ENCODE measurements around the gene PACS2.

PACS2 gene

GRCh38 chr14:105363847-105364708 is 49.5 kb downstream of the PACS2 start:
- peaks cover 3% of the 10 kb centered on the region for H3K27me3 ChIP-seq (ENCODE audit: insufficient read depth, poor library complexity, severe bottlenecking)
- TF ChIP-seq POLR2AphosphoS5 (IDR thresholded peaks at IDR 0.05; ENCODE audit: low read depth) (no peak), CTCF (IDR thresholded peaks at IDR 0.05; ENCODE audit: insufficient read depth, low read length) (no peak)
- H3K27ac ChIP-seq (replicated peaks), result no peak overlapping the region
- H3K4me3 ChIP-seq (replicated peaks; ENCODE audit: insufficient read depth, low read length), result no peak overlapping the region
- DNase-seq (ENCODE audit: low read depth in 1 of 2, low spot score in 1 of 2), result no peak

- TF ChIP-seq CTCF (IDR thresholded peaks at IDR 0.05; ENCODE audit: insufficient read depth, low read length) (no peak), POLR2AphosphoS5 (IDR thresholded peaks at IDR 0.05; ENCODE audit: low read depth) (no peak), SPI1 (IDR thresholded peaks at IDR 0.05; ENCODE audit: borderline replicate concordance, low read depth) (no peak), REST (IDR thresholded peaks at IDR 0.05; ENCODE audit: insufficient replicate concordance, low read depth) (no peak), GABPA (IDR thresholded peaks at IDR 0.05; ENCODE audit: low read depth) (no peak)
- H3K4me3 ChIP-seq (replicated peaks; ENCODE audit: insufficient read depth, low read length), result no peak overlapping the region
- H3K27ac ChIP-seq (replicated peaks), result no peak overlapping the region
- peaks cover 3% of the 10 kb centered on the region for H3K27me3 ChIP-seq (ENCODE audit: insufficient read depth, poor library complexity, severe bottlenecking)
- no peak for DNase-seq (ENCODE audit: low read depth in 1 of 2, low spot score in 1 of 2)
Observed at GRCh38 chr14:105365101-105365500, 50.6 kb downstream of the PACS2 start.

GRCh38 chr14:105365681-105366080 is 51.1 kb downstream of the PACS2 start:
- H3K27ac ChIP-seq (replicated peaks), result no peak overlapping the region
- peaks cover 3% of the 10 kb centered on the region for H3K27me3 ChIP-seq (ENCODE audit: insufficient read depth, poor library complexity, severe bottlenecking)
- no peak overlapping the region for H3K4me3 ChIP-seq (replicated peaks; ENCODE audit: insufficient read depth, low read length)
- no peak for TF ChIP-seq CTCF (IDR thresholded peaks at IDR 0.05; ENCODE audit: insufficient read depth, low read length)
- DNase-seq (ENCODE audit: low read depth in 1 of 2, low spot score in 1 of 2), result no peak

- H3K4me3 ChIP-seq (replicated peaks; ENCODE audit: insufficient read depth, low read length), result no peak overlapping the region
- TF ChIP-seq GABPA (IDR thresholded peaks at IDR 0.05; ENCODE audit: low read depth), result no peak
- TF ChIP-seq CTCF (IDR thresholded peaks at IDR 0.05; ENCODE audit: insufficient read depth, low read length), result no peak
- TF ChIP-seq REST (IDR thresholded peaks at IDR 0.05; ENCODE audit: insufficient replicate concordance, low read depth), result no peak
- no peak for TF ChIP-seq SPI1 (IDR thresholded peaks at IDR 0.05; ENCODE audit: borderline replicate concordance, low read depth)
- TF ChIP-seq POLR2AphosphoS5 (IDR thresholded peaks at IDR 0.05; ENCODE audit: low read depth), result no peak
- H3K27ac ChIP-seq (replicated peaks), result no peak overlapping the region
- DNase-seq (ENCODE audit: low read depth in 1 of 2, low spot score in 1 of 2), result no peak
- peaks cover 3% of the 10 kb centered on the region for H3K27me3 ChIP-seq (ENCODE audit: insufficient read depth, poor library complexity, severe bottlenecking)
Observed at GRCh38 chr14:105366386-105367074, 52.0 kb downstream of the PACS2 start.

Measured in HL-60 (cell line).